NCI-H2081 treated with DMSO at 0.1 percent for 48 hours (cell line): Measurements from ENCODE around the gene FBXO34.
"Not testable (repeated sequence)": the region's sequence is repeated elsewhere in the genome, so short reads cannot be mapped to it uniquely, and the experiment has no call there.

Experiments used
- DNase-seq: peaks from one replicate; lab custom pipeline; 2025; lab: John Stamatoyannopoulos, UW

Gene FBXO34

DNA sequence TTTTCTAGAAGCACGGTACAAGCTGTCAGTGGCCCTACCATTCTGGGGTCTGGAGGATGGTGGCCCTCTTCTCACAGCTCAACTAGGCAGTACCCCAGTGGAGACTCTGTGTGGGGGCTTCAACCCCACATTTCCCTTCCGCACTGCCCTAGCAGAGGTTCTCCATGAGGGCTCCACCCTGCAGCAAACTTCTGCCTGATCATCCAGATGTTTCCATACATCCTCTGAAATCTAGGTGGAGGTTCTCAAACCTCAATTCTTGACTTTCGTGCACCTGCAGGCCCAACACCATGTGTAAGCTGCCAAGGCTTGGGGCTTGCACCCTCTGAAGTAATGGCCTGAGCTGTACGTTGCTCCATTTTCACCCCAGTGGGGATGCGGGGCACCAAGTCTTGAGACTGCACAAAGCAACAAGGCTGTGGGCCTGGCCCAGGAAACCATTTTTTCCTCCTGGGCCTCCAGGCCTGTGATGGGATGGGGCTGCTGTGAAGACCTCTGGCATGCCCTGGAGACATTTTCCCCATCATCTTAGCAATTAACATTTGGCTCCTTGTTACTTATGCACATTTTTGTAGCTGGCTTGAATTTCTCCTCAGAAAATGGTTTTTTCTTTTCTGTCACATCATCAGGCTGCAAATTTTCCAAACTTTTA, 41.3 kb downstream of the FBXO34 start:
- not testable (repeated sequence) for DNase-seq

DNA sequence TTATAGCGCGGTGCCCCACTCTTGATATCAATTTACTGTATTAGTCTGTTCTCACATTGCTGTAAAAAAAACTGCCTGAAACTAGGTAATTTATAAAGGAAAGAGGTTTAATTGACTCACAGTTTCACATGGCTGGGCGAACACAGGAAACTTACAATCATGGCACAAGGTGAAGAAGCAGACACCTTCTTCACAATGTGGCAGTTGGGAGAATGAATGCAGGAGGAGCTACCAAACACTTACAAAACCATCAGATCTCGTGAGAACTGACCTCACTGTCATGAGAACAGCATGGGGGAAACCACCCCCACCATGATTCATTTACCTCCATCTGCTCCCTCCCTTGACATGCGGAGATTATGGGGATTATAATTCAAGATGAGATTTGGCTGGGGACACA, 42.3 kb downstream of the FBXO34 start:
- no peak for DNase-seq

DNA sequence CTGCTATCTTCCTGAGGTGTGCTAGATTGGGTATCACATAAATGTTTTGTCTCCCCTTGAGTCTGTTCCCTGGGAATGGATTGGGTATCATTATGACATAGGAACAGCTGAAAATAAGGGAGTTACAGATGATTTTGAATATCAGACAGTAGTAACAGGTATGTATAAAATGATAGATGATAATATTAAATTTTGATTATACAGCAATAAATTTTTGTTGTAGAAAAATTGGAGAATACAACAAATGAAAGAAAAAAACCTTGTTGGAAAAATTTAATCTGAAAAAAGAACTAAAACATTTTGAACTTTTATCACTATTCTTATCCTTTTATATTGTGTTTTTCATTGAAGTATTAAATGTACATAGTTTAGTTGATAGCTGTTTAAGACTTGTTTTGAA, 43.2 kb downstream of the FBXO34 start:
- DNase-seq, result no peak

DNA sequence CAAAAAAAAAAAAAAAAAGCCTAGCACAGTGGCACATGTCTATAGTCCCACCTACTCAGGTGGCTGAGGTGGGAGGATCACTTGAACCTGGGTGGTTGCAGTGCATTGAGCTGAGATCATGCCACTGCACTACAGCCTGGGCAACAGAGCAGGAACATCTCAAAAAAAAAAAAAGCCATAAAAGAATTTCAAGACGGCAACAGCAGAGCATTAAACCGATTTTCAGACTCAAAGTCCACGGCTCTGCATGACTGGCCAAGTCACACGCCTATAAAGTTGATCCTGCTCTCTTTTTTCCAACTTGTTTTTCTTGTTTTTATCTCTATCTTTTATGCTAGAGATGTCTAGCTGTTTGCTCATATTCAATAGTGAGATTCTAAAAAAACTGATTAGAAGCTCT, 45.3 kb downstream of the FBXO34 start:
- DNase-seq, result no peak

DNA sequence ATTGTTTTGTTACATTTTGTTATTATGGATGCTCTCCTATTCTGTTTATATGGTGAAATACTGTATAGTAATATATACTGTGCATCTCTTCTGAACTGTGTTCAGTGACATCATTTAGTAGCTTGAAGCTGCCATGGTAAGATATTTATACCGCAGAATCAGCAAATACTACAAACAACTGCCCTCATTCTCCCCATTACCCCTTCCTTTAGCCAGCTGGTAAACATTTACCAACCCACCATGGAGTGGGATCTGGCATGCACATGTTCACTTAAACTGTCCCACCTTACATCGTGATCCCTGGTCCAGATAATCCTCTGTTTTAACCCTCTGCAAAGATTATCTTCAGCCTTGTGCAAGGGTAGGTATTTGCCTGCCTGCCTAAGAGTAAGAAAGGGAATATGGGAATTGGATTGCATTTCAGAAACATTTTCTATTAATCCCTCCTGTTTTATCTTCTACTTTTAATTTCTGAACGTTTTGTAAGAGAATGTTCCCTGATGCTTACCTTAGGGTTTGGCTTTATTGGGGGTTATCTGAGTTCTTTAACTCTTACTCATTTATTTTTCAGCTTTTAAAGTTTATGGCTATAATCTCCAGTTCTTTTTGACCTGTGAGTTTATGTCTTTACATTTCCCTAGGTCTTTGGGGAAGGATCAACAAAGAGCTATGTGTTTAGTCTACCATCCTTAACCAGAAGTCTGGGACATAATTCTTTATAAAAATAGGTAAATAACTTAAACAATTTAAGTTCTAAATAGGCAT, 46.5 kb downstream of the FBXO34 start:
- DNase-seq, result no peak

DNA sequence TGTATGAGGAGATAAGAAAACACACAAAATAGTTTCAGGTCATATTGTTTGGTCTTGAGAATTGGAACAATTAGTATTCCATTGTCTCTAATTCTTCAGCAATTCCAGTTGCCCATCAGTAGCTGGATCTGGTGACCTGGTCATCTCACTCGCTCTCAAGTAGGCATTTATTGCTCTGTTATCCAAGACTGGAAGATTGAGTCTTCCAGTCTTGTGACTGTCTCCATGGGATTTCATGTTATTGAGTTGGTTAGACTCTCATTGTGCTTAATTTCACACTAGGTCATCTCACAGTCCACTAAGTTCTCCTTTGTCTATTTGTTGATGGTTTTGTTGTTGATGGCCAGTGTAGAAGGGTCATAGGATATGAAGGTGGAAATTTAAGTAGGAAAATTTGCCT, 47.5 kb downstream of the FBXO34 start:
- DNase-seq, result no peak

DNA sequence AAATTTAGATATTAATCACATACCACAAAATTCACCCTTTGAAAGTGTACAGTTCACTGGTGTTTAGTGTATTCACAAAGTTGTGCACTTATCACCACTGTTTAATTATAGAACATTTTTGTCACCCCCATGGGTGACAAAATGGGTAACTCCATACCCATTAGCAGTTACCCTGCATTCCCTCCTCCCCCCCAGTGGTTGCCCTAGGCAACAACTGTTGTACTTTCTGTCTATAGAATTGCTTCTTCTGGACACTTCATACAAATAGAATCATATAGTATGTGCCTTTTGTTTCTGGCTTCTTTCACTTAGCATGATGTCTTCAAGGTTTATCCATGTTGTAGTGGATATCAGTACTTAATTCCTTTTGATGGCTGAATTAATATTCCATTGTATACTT, 52.7 kb downstream of the FBXO34 start:
- DNase-seq, result no peak

DNA sequence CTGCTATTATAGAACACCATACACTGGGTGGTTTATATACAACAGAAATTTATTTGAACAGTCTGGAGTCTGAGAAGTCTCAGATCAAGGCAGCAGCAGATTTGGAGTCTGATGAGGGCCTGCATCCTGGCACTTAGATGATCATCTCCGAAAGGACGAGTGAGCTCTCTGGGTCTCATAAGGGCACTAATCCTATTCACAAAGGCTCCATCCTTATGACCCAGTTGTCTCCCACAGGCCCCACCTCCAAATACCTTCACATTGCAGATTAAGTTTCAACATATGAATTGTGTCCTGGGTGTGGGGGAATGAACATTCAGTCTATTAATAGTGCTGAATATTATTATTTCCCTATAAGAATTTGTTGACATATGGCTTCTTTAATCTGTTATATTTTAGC, 53.6 kb downstream of the FBXO34 start:
- DNase-seq, result no peak

DNA sequence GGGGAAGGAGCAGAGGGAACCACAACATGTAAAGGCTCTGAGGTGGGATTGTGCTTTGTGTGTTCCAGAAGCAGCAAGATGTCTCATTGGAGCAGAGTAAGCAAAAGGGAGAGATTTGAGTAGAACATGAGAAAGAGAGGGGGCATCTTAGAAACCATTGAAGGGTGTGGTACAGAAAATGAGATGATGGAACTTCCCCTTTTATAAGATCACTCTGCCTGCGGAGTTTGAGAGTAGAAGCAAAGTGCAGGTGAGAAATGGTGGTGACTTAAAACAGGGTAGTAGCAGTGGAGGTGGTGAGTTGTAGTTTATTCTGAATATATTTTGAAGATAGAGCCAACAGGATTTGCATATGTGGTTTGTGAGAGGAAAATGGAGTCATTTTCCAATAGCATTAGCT, 56.0 kb downstream of the FBXO34 start:
- no peak for DNase-seq

DNA sequence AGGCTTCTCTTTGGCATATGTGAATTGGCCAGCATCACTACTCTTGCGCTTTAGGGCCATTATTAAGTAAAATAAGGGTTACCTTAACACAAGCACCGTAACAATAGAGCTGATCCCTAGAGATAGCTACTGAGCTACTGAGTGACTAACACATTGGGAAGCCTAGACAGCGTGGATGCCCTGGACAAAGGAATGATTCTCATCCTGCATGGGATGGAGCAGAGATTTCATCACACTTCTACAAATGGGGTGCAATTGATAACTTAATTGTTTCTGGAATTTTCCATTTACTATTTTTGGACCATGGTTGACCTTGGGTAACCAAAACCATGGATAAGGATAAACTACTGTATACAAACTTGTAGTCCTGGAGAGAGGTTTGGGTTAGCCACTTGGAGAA, 57.1 kb downstream of the FBXO34 start:
- DNase-seq, result no peak

DNA sequence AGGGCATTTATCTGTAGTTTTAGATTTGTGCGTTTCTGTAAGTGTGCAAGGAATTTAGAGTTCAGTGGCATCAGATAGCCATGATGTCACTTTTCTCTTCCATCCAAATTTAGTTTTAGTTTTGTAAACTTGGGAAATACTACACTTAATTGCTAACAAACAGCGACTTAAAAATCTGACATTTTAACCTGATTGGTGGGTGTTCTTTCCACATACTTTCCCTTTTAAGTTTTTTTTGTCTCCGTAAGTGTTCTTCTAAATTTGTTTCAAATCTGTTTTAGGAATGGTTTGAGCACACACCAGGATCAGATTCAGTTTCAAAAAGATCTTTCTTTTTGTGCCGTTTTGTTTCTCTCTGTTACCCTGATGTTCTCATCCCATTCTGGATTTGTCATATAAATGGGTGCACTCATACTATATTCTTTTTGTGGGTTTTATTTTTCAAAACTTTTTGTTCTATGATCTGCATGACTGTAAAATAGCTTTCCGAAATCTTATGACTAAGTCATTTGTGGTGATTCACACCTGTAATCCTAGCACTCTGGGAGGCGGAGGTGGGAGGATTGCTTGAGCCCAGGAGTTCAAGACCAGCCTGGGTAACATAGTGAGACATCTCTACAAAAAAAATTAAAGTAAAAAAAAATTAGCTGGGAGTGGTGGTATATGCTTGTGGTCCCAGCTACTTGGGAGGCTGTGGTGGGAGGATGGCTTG, 58.9 kb downstream of the FBXO34 start:
- DNase-seq, result no peak

DNA sequence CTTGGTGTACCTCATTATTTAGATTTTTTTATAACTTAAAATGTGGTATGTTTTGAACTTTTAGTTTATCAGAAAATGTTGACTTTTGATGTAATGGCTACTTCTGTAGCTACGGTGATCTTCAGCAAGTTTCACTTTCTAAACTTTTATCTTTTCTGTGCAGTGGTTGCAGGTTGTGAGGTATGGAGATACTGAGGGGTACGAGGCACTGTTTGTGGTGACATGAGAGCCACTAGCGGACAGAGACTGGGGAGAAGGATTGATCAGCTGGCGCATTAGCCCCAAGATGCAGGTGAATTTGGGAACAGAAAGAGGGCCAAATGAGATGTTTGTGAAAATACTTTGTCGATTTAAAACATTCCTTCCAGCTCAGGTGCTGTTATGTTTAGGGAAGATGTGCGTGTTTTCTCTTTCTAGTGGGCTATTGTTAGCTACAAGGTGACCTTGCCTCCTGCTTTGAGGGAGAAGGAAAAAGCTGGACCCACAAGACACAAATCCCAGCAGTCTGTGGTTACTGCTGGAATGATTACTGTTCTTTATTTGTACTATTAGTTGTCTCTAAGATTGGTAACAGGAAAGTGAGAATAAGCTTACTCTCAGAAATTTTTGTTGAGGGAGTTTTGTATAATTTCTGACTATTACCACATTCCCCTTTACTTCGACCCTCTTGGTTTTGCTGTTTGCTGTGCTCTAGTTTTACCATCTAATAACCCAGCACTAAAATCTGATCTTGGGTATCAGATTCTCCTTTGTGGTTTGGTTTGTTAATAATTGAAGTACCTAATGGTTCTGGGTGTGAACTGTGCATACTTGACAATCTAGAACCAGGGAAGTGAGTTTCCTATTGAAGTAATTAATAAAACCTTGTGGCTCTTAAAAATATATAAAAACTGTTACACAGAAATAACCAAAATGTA, 61.7 kb downstream of the FBXO34 start:
- DNase-seq, result no peak

DNA sequence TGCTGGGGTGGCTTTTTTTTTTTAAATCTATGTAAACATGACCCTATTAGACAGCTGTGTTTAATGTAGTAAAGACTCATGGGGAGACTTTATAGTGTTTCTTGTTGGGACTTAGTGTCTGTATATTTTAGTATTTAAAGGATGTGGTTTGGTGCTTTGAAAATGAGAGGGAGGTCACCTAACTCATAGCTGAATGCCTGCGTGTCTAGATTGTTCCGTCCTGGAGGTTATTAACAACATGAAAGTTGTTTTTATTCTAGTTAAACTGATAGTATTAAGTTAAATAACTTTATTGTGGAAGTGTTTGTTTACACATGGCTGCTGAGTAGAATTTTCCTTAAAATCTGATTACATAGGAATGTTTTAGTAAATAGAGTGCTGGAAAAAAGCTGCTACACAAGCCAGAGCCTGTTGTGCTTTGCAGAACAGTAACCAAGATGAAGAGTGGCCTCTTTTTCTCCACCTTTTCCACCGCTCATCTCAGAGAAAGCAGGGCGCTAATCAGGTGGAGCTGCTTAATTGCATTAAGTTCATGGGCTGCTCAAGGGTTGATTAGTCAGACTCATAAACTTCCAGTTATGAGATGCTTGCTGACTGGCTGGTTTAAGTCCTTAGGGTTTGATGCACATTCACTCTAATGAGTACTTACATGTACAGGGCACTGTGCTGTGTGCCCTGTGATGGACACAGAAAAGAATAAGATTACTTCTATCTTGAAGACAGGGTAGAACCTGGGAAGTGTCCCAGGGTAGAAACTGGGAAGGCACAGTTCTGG, 62.7 kb downstream of the FBXO34 start:
- DNase-seq, result no peak

DNA sequence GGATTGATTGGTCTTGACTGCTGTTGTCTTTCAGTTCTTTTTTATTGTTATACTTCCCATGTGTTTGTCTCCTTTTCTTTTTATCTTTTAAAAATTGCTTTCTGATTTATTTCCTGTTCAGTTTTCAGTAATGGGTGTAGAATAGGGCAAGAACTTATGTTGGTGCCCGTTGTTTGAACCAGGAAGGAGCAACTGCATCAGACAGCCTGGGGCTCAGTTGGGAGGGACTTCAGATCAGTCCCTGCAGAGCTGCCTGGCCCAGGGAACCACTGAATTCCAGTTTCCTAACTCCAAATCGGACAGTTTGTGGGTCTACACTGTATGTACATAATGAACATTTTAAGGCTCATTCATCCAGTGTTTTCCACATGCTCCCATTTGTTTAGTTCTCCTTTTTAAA, 64.9 kb downstream of the FBXO34 start:
- no peak for DNase-seq

DNA sequence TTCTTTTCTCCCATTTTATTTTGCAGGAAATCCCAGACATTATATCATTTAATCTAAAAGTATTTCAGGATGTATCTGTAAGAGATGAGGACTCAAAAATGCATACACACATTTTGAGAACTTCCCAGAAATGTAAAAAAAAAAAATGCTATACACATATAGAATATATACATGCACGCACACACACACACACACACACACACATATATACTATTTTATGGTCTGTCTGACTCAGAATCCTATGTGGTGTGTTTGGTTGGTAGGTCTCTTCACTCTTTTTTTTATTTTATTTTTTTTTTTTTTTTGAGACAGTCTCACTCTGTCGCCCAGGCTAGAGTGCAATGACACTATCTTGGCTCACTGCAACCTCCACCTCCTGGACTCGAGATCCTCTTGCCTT, 65.5 kb downstream of the FBXO34 start:
- DNase-seq, result no peak

DNA sequence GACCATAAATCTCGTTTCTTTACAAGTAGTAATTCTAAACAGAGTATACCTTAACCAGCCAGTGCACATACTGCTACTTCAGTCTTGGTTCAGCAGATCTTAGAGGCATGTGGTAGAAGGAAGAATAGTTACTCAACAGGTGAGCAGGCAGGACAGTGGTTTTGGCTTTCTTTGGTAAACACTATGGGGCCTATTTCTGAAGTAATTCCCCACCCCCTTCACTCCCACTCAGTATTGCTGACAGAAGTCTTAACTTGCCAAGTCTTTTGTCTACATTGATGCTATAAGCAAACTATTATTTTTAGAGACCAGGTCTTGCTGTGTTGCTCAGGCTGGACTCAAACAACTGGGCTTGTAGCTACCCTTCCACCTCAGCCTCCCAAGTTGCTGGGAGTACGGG, 68.5 kb downstream of the FBXO34 start:
- DNase-seq, result no peak

DNA sequence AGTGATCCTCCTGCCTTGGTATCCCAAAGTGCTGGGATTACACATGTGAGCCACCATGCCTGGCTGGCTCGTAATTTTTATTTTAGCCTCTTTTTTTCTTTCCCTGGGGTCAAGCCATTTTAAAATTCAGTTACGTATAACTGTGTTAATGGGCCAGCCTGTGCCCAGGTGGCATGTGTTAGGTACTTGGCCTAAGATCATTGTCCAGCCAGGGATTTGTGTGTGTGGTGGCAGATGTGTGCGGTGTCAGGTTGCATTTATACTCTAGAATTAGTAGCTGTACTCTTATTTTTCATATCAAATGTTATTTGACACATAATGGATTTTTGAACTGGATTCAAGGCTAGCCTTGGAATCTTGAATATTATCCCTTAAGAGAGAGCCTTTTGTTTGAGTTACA, 69.3 kb downstream of the FBXO34 start:
- DNase-seq, result no peak

DNA sequence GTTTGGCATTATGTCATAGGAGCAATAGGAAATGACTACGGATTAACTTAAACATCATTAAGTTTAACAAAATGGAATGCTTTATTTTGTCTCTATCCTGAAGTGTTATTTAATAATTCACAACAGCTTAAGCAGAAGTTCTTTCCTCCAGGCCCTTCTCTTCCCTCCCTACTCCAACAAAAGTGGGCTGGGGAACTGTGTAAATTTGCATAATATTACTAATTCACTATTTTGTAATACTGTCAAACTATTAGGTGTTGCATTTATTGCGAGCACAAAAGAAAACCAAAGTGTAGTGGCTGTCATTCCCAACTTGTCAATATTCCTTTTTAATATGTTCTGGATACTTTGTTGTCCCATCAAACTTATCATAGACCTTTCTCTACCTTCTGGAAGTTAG, 70.6 kb downstream of the FBXO34 start:
- DNase-seq, result no peak

DNA sequence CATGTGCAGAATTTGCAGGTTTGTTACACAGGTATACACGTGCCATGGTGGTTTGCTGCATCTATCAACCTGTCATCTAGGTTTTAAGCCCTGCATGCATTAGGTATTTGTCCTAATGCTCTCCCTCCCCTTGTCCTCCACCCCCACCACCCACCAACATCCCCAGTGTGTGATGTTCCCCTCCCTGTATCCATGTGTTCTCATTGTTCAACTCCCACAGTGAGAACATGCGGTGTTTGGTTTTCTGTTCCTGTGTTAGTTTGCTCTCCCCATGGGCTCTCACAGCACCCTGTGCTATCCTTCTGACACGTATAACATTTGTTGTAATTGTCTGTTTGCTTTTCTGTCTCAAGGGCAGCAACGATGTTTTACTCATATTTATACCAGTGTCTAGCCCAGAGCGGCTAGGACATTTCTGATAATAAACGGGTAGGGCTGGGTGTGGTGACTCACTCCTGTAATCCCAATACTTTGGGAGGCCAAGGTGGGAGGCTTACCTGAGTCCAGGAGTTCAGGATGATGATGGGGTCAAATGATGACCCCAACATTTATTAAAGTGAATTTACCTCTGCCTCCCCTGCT, 73.5 kb downstream of the FBXO34 start:
- not testable (repeated sequence) for DNase-seq

DNA sequence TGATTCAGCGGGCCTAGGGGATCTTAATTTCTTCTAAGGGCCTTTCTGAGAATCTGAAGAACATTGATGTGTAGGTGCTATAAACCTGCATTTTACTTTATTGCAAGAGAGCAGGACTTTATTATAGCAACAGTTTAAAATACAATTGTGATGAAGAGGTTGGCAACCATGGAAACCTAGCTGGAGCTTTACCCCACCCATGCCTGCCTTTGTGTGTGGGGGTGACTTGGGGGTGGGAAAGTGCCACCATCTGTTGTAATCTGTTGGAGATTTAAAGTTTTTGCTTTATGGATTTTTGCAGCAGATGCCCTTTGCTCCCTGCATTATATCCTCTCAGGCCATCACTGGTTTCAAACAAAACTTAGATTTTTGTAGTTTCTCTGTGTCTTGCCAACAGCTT, 75.8 kb downstream of the FBXO34 start:
- no peak for DNase-seq

DNA sequence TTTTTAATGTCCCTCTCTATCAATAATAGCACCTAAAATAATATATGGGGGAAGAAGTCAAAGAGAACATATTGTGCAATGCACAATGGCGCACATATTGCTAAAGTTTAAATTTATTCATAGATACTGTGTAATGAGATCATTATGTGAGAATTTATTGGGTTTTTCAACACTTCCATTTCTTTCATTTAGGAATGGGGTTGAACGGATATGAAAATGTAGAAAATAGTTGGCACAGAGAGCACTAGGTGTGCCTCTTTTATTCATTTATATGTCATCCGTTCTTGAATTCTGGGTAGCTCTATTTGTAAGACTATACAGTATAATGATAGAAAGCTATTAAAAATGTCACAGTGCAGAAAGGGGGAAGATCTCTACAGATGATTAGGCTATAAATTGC, 76.5 kb downstream of the FBXO34 start:
- no peak for DNase-seq
